SK-N-SH (cell line): ENCODE measurements around the gene SP2.

Experiments
- EP300 ChIP-seq, 2 experiments: IDR thresholded peaks; 2 replicates each; pipeline versions ENCODE4 v1.4.0 to v1.6.1; 2012; ENCODE audit warnings: borderline replicate concordance in 1 of 2, low read depth in 1 of 2, low read length in 1 of 2
- EZH2phosphoT487 ChIP-seq: fragments of 200-600 bp; sonication (generic); IDR thresholded peaks from 2 replicates; pipeline ENCODE4 v1.6.1; 2017; ENCODE audit warnings: low read depth, mixed run types, mild to moderate bottlenecking, antibody characterized with exemption, moderate library complexity, borderline replicate concordance
- GABPA ChIP-seq: IDR thresholded peaks from 2 replicates; pipeline ENCODE4 v1.4.0; 2012; ENCODE audit warnings: low read depth, mild to moderate bottlenecking
- JUND ChIP-seq: IDR thresholded peaks from 2 replicates; pipeline ENCODE4 v1.4.0; 2012
- SMC3 ChIP-seq: IDR thresholded peaks from 2 replicates; pipeline ENCODE4 v1.6.1; 2012; ENCODE audit warnings: low read depth, low read length, improper control_type of control experiment
- YY1 ChIP-seq: IDR thresholded peaks from 2 replicates; pipeline ENCODE4 v1.4.0; 2012; ENCODE audit warnings: low read depth, mild to moderate bottlenecking
- TF ChIP-seq, protein P1 (sequence below): fragments of 200-600 bp; sonication (generic); IDR thresholded peaks from 2 replicates; pipeline ENCODE4 v1.6.1; 2017; ENCODE audit warnings: antibody characterized with exemption, mild to moderate bottlenecking, moderate library complexity
- TF ChIP-seq, protein P2 (sequence below): IDR thresholded peaks from 2 replicates; pipeline ENCODE4 v1.4.0; 2012; ENCODE audit warnings: low read depth, borderline replicate concordance

DNA sequence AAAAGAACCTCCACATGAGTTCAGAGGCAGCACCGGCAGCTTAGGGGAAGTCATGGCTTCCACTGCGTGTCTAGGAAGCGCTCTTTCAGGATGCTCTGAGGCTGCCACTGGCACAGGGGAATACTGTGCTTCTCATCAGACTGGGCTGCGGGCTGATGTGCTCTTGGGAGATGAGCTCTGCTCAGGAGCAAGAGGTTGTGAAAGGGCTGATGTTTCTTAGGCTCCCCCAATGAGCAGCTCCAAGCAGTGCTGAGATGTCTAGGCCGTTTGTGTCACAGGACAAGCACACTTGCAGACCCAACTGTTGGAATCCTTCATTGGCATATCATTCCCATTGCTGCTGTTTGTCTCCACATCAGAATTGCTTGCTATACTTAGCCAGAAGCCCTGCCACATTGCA, 3.6 kb downstream of the SP2 start:
- TF ChIP-seq YY1, result no peak
- TF ChIP-seq, protein P1, sequence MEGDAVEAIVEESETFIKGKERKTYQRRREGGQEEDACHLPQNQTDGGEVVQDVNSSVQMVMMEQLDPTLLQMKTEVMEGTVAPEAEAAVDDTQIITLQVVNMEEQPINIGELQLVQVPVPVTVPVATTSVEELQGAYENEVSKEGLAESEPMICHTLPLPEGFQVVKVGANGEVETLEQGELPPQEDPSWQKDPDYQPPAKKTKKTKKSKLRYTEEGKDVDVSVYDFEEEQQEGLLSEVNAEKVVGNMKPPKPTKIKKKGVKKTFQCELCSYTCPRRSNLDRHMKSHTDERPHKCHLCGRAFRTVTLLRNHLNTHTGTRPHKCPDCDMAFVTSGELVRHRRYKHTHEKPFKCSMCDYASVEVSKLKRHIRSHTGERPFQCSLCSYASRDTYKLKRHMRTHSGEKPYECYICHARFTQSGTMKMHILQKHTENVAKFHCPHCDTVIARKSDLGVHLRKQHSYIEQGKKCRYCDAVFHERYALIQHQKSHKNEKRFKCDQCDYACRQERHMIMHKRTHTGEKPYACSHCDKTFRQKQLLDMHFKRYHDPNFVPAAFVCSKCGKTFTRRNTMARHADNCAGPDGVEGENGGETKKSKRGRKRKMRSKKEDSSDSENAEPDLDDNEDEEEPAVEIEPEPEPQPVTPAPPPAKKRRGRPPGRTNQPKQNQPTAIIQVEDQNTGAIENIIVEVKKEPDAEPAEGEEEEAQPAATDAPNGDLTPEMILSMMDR, result no peak
- TF ChIP-seq EP300 (IDR thresholded peaks at IDR 0.05; ENCODE audit: borderline replicate concordance in 1 of 2, low read depth in 1 of 2, low read length in 1 of 2), result no peak
- no peak for TF ChIP-seq JUND
- no peak for TF ChIP-seq GABPA
- TF ChIP-seq EZH2phosphoT487, result no peak
- no peak for TF ChIP-seq SMC3
- TF ChIP-seq, protein P2, sequence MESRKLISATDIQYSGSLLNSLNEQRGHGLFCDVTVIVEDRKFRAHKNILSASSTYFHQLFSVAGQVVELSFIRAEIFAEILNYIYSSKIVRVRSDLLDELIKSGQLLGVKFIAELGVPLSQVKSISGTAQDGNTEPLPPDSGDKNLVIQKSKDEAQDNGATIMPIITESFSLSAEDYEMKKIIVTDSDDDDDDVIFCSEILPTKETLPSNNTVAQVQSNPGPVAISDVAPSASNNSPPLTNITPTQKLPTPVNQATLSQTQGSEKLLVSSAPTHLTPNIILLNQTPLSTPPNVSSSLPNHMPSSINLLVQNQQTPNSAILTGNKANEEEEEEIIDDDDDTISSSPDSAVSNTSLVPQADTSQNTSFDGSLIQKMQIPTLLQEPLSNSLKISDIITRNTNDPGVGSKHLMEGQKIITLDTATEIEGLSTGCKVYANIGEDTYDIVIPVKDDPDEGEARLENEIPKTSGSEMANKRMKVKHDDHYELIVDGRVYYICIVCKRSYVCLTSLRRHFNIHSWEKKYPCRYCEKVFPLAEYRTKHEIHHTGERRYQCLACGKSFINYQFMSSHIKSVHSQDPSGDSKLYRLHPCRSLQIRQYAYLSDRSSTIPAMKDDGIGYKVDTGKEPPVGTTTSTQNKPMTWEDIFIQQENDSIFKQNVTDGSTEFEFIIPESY, result no peak
